GM08714 (cell line): ENCODE measurements around the gene LNX1.
"Not testable (repeated sequence)": the region's sequence is repeated elsewhere in the genome, so short reads cannot be mapped to it uniquely, and the experiment has no call there.

Experiments used
- H3K4me3 ChIP-seq: fragments of 200-500 bp; sonication (Bioruptor generic); 2 replicates; pipeline ENCODE4 v1.5.1; 2014; ENCODE audit warnings: mild to moderate bottlenecking, low read length, inconsistent platforms
- ZNF274 ChIP-seq: IDR thresholded peaks from 2 replicates; pipeline ENCODE4 v1.6.1; 2012; ENCODE audit warnings: mild to moderate bottlenecking, low read depth, low read length

Gene LNX1

DNA sequence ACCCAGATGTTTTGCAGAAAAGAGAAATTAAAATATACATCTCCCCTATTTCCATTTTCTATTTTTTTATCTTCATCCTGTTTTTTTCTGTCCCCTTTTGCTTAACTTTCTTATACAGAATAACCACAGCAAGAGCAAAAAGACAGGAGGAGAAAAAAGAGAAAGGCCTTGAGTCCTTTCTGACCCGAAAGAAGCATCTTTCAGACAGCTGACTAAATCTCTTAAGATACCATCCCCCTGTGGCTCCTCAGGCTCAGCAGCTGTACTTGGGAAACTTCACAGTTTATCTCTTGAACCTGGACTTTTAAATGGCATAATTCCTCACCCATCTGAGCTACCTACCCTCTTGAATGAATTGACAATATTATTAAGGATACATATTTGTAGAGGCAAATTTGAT, 113.7 kb downstream of the LNX1 start:
- TF ChIP-seq ZNF274 = no peak
- no peak overlapping the region for H3K4me3 ChIP-seq

DNA sequence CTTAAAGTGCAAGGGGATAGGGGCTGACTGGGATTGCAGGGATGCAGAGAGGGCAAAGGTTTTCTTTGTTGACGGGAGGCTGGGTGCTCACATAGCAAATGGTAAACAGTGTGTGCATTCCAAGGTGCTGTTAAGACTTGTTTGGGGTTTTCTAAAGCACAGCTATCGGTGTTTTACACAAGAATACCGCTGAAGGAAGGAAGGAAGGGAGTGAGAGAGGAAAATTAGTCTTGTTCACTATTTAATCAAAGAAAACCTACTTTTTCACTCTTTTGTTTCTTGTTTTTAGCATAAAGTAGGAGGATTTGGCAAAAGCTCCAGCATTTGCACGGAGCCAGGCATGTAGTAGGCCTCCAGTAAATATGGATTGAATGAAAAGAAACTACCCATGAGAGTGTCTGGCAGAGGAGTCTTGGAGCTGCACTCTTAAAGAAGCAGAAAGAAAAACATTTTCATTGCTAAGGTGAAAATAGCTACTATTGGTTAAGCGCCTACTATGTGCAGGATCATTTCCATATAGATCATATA, 114.2 kb downstream of the LNX1 start:
- no peak overlapping the region for H3K4me3 ChIP-seq
- no peak for TF ChIP-seq ZNF274

DNA sequence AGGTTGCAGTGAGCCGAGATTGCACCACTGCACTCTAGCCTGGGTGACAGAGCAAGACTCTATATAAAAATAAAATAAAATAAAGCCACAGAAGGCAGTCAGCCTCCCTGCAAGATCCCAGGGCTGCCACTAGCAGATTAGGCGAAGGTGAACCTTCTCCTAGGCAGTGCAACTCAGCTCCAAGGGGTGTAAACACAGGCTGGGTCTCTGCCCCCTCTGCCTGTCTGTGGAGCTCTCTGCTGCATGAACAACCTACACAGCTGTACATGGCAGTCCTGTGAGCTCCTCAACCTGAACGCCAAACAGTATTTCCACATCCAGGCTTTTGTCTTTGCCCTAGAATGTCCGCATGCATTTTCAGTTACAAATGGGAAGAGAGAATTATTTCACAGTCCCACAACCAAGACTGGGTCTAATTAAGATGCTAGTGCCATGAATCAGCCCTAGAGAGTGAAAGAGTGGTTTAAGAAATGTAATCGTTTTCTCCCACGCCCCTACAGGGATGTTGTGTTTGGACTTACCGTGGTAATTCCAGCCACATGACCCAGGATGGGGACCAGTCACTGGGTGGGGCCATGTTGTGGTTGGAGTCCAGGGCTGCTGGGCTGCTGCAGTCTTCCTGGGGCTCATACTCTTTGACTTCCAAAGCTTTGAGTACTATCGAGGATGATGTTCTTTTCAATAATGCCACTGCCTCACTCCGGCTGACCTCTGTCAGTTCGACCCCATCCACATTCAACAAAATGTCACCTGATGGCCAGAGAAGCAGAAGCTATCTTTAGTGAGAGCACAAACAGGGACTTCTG, 114.9 kb downstream of the LNX1 start:
- no peak overlapping the region for H3K4me3 ChIP-seq
- TF ChIP-seq ZNF274 = no peak

DNA sequence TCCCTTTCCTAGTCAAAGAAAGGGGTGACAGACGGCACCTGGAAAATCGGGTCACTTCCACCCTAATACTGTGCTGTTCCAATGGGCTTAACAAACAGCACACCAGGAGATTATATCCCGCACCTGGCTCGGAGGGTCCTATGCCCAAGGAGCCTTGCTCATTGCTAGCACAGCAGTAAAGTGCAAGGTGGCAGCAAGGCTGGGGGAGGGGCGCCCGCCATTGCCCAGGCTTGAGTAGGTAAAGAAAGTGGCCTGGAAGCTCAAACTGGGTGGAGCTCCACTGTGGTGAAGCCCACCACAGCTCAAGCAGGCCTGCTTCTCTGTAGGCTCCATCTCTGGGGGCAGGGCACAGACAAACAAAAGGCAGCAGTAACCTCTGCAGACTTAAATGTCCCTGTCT, 124.7 kb downstream of the LNX1 start:
- H3K4me3 ChIP-seq = not testable (repeated sequence)

DNA sequence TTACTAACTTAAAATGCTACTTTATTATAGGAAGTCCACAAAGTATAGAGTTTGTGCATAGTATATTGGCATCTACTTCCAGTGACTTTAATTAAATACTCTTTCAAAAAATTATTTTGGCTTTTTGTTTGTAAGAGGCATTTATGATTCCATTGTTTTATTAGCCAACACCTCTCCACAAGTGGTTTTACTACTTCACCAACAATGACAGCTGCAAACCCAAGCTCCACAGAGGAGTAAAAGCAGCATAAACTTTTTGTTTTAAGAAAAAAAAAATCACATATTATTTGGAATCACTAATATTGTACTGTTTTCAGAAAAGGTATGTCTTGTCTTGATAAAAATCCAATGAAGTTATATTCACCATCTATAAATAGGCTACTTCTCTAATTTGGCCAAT, 125.4 kb downstream of the LNX1 start:
- TF ChIP-seq ZNF274 = no peak

DNA sequence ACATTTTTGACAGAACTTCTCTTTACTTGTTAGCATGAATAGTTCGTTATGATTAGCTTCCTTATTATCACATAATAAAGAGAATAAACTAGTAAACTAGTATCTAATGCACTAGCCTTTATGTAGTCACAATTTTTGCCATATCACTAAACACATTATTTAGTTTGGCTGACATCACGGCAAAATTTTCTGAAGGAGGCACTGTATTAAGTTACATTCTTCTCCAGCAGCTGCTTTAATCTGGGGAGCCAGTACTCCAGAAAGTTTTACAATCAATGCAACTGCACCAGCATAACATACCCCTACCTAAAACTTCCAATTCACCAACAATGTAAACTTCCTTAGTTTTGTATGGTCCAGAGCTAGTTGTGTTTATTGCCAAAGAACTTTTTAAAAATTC, 126.0 kb downstream of the LNX1 start:
- TF ChIP-seq ZNF274 = no peak
- no peak overlapping the region for H3K4me3 ChIP-seq

More for the DNA sequence above, 125.4 kb downstream of the LNX1 start:
- no peak overlapping the region for H3K4me3 ChIP-seq

DNA sequence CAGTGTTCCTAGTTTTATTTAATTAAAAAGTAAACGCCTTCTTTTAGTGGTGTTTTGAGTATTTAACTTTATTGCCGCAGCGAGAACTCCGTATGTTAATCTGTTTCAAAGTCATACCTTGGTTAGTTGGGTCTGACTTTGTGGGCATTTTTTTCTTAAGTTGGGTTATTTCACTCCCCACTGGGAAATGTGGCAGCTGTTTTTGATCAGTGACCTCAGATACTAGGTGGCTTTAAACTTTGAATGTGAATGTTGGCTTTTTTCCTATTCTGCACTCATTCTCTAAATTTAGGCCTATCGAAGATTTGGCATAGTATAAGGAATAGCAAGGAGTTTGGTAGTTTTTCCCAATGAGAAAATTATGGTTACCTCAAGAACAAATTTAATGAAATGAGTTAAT, 127.9 kb downstream of the LNX1 start:
- no peak overlapping the region for H3K4me3 ChIP-seq
- no peak for TF ChIP-seq ZNF274

DNA sequence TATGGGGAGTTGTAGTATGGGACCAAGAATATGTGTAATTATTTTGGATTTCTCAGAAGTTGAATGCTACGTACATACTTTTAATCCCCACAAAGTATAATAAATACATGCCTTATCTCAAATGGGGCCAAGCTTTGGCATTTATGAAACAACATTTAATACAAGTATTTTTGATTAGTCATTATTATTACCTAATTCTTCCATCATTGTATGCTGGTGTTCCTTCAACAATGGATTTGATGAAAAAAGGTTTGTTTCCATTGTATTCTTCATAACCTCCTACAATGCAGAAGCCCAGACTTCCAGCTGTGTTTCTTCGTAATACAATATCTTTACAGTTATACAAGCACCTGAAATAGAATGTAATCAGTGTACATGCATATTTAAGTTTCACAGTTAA, 130.0 kb downstream of the LNX1 start:
- TF ChIP-seq ZNF274 = no peak

DNA sequence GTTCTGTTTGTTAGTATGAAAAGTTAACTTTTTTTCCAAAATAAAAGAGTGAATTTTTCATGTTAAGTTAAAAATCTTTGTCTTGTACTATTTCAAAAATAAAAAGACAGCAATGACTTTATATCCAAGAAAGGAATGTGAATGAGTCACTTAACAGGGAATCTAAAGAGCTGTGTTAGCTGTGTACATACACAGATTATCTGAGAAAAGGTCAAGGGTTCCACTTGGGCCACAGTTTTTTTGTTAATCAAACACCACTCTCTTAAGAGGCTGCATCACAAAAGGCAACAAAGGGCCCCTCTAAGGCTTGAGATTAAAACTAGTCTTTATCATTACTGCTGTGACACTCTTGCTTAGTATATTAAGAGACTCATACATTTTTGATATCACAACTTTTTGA, 131.7 kb downstream of the LNX1 start:
- no peak for TF ChIP-seq ZNF274
- H3K4me3 ChIP-seq = no peak overlapping the region

More for the DNA sequence above, 130.0 kb downstream of the LNX1 start:
- no peak overlapping the region for H3K4me3 ChIP-seq

DNA sequence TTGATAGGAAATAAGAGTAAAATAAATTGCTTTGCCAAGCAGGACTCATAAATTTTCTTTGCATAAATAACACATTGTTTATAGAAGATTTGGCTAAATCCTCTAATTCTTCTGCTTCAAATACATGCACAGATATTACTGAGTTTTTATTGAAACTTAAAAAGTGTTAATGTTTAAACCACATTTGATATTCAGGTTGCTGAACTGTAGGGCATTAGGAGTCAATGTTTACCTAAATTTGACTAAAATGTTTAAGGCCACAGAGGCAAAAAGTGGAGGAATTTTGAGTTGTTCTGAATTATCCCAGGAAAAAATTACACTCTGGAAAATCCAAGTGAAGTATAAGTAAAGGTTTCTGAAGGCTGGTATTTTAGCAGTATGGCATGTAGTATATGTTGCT, 135.1 kb downstream of the LNX1 start:
- TF ChIP-seq ZNF274 = no peak

DNA sequence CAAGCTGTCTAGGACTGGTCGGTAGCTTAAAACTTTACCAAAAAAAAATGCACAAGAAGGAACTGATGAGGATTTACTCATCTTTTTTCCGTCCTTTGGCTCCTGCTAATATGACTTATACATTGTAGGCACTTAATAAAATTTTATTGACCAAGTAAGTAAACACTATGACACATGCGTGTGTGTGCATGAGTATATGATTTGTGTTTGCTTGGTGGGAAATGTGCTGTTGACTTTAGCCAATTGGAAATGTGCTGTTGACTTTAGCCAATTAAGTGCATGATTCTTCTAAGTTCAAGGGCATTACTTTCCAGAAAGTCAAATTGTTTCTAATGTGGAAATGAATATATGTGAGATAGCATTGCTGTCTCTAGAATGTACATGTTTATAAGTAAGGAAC, 135.5 kb downstream of the LNX1 start:
- TF ChIP-seq ZNF274 = no peak
- no peak overlapping the region for H3K4me3 ChIP-seq

More for the DNA sequence above, 135.1 kb downstream of the LNX1 start:
- no peak overlapping the region for H3K4me3 ChIP-seq

DNA sequence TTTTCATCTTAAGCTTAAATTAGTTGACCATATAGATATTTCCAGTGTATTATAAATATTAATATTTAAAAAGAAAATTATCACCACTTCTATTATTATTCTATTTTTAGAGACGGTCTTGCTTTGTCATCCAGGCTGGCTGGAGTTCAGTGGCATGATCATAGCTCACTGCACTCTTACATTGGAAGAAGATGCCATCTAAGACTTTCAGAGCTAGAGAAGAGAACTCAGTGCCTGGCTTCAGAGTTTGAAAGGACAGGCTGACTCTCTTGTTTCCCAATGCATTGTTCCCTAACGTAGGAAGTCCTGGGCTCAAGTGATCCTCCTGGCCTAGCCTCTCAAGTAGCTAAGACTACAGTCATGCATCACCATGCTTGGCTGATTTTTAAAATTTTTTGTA, 137.9 kb downstream of the LNX1 start:
- no peak overlapping the region for H3K4me3 ChIP-seq
- no peak for TF ChIP-seq ZNF274

DNA sequence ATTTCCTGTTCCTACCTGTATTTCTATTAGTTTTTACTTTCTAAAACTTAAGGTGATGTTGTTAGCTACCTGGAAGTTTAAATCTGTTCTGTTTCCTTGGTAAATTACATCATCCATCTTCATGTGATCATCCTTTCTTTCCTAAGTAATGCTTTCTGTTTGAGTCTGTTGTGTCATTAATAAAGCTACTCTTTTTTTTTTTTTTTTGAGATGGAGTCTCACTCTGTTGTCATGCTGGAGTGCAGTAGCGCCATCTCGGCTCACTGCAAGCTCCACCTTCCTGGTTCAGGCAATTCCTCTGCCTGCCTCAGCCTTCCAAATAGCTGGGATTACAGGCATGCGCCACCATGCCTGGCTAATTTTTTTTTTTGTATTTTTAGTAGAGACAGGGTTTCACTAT, 140.5 kb downstream of the LNX1 start:
- no peak overlapping the region for H3K4me3 ChIP-seq
- no peak for TF ChIP-seq ZNF274

DNA sequence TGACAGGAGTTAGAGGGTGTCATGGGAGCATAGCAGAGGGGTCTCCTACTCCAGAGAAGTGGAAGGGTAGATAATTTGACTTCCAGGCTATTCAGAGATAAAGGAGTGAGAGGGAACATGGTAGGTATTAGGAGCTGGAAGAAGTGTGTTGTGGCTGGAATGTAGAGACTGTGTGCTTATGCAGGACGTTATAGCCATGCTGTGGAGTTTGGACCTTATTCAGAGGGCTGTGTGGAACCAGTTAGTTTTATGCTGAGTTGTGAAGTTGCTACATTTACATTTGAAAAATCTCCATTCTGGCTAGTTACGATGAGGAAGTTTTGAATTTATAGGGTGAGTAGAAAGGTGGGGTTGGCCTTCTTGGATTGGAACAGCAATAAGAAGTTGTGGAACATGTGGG, 146.3 kb downstream of the LNX1 start:
- no peak overlapping the region for H3K4me3 ChIP-seq
- TF ChIP-seq ZNF274 = no peak

DNA sequence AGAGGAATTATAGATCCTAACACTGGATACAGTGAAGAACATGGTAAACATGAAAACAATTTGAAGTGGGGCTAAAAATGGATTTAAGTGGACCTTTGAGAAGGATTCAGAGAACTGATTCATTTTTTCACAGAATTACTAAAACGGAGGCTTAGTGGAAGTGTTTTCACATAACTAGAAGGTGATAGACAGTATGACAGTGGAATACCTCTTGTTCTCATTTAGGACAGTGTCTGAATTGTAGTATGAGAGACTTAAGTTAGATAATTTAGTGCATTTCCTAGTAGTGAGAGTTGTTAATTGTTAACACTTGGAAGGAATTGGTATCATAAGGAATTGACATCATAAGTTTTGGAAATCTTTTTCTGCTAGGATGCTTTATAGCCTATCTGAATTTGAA, 149.7 kb downstream of the LNX1 start:
- H3K4me3 ChIP-seq = no peak overlapping the region
- no peak for TF ChIP-seq ZNF274

DNA sequence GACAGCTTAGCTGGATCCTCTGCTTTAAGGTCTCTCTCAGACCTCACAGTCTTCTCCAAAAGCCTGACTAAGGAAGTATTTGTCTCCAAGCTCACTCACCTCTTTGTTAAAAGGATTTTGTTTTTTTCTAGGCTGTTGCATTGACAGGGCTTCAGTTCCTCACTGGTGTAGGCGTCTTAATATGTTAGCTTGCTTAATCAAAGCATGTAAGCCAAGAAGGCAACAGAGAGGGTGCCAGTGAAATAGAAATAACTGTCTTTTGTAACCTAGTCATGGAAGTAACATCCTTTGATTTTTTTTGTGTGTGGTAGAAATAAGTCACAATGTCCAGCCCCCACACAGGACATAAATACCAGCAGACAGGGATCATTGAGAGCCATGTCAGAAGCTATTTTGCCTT, 155.0 kb downstream of the LNX1 start:
- TF ChIP-seq ZNF274 = no peak
- no peak overlapping the region for H3K4me3 ChIP-seq
